RPMI8226 (cell line): ENCODE data around the gene NMRAL1.

Experiments used
- DNase-seq: peaks from one replicate; pipeline ENCODE4 v3.0.0-alpha.2; 2015

NMRAL1 gene

DNA sequence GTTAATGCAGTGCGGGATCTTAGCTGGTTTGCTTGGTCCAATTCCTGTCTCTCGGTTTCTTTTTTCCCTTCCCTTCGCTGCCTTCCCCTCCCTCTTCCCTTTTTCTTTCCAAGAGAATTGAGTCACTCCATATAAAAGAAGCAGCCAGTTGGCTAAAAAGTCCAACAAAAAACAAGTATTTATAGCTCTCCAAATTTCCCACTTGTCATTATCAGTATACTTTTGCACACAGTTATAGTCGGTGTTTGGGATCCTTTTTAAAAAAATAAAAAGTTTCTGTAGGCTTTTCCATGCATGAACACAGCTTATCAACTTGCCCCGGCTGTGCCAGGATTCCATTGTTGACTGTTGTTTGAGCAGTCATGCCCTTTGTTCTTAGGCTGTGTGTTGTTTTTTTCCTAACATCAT, 26.6 kb upstream of the NMRAL1 start:
- no peak for DNase-seq

DNA sequence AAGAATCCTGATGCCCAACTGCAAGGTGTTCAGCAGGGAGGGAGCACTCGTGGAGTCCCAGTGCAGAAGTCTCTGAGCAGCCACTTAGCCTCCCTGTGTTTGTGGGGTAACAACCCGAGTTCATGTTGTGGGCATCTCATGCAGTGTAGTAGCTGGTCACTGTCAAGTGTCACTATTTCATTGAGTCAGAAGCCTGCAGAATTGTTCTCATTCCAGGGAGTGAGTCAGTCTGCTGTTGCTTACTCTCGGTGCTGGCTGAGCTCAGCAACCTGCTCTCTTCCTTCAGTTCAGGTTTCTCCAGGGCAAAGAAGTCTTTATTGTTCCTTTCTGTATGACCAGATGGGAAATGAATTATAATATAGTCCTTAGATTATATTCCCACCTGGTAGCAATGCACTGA, 25.8 kb upstream of the NMRAL1 start:
- DNase-seq, result no peak

GRCh38 chr16:4499196-4499555, 24.8 kb upstream of the NMRAL1 start:
- no peak for DNase-seq

- DNase-seq, result no peak
Observed at GRCh38 chr16:4498546-4499195, 24.2 kb upstream of the NMRAL1 start.

GRCh38 chr16:4496305-4496704, 21.9 kb upstream of the NMRAL1 start:
- no peak for DNase-seq

- DNase-seq, result no peak
Observed at GRCh38 chr16:4495766-4496165, 21.3 kb upstream of the NMRAL1 start.

- no peak for DNase-seq
Observed at GRCh38 chr16:4494746-4495490, 20.5 kb upstream of the NMRAL1 start.

DNA sequence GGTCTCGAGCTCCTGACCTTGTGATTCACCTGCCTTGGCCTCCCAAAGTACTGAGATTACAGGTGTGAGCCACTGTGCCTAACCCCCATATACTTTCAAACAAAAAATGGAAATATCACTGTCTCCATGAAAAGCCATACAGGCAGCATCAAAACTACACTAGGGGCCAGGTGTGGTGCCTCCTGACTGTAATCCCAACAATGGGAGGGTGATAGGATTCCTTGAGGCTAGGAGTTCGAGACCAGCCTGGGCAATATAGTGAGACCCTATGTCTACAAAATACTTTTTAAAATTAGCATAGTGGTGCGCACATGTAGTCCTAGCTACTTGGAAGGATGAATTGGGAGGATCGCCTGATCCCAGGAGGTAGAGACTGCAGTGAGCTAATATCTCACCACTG, 17.5 kb upstream of the NMRAL1 start:
- DNase-seq, result no peak

DNA sequence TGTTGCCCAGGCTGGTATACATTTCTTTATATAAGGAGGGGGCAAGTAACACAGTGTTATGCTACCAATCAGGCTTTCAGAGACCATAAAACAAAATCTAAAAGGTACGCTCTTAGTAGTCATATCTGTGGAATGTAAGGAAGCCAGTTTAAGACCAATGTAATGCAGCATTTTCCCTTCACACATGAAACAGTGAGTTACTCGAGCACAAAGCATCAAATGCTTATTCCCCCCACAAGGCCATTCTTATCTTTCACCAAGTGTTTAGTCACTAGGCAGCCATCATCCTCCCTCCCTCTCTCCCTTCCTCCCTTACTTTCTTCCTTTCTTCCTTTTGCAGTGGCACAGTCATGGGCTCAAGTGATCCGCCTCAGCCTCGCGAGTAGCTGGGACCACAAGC, 14.6 kb upstream of the NMRAL1 start:
- DNase-seq, result no peak

GRCh38 chr16:4488499-4488967, 14.1 kb upstream of the NMRAL1 start:
- DNase-seq, result no peak

DNA sequence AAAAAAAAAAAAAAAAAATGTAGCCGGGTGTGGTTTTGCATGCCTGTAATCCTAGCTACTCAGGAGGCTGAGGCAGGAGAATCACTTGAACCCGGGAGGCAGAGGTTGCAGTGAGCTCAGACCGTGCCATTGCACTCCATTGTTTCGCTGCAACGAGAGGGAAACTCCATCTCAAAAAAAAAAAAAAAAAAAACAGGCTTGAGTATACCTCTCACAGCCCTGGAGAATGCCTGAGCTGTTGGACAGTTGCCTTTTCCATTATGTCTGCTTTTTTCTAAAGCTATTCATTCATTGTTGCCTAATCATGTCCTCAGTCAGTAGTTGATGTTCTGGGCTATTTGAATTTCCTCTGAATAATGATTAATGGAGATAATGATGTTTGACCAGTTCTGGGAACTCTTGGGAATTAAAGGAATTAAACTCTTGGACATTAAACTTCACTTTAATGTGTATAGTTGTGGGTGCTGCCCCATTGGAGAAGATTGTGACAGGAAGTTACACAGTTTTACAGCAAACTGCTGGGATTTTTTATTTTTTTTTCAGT, 13.6 kb upstream of the NMRAL1 start:
- no peak for DNase-seq

DNA sequence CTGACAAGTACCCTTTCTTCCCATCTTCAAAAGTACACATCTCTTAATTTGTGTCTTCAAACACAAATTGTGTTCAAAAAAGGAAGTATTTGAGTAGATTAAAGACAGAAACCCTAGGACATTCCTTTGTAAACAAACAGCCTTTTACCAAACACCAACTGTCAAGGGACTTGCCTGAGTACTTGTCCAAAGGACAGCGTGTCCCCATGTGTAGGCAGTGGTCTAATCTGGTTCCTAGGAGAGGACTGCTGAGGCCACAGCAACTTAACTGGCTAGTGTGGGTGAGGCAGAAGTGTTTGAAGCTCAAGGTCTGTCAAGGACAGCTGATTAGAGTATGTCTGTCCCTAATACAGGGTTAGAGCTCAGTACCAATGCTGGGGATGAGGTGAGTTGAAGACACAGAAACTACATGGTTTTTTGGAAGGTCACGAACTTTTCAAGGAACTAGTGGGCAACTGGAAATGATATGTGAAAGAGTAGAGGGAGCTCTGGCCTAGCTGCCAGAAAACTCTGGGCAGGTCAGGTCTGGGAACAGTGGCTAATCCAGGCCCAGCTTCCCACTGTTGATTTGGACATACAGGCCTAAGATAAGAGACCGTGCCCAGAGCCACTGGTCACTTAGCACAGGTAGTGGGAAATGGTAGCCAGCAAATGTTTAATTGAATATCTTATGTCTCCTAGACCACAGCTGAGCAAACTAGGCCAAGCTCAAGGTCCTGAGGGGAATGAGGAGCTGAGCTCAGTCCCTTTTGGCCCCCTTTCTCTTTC, 11.9 kb upstream of the NMRAL1 start:
- DNase-seq, result no peak

GRCh38 chr16:4481963-4482362, 7.5 kb upstream of the NMRAL1 start:
- no peak for DNase-seq

DNA sequence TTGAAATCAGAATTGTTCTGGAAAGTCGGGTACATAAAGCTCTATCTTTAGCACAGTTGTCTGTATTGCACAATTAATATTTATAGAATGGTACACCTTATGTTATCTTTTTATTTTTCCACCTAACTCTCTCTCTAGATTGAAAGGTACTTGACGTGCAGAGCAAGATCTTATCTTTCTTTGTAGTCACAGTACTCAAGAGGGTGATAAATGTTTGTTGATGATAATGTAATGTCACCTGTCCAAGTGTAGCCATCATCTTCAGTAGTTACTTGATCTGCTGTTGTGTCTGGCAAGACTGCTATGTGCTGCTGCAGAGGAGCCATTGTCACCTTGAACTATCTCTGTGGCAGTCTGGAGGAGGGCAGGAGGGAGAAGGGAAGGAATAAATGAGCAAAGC, 7.1 kb upstream of the NMRAL1 start:
- DNase-seq, result no peak

- peak; percentile 12 for DNase-seq
Observed at GRCh38 chr16:4477966-4478365, 3.5 kb upstream of the NMRAL1 start.

GRCh38 chr16:4475880-4476788, 1.7 kb upstream of the NMRAL1 start, which contains the start of gene HMOX2:
Gene HMOX2 (plus strand): TSS chr16:4476398. CDS start chr16:4505525, 29,127 bp downstream.
- DNase-seq, result peak; percentile 98

GRCh38 chr16:4472880-4473279, 1.5 kb downstream of the NMRAL1 start:
- DNase-seq, result peak; percentile 15

DNA sequence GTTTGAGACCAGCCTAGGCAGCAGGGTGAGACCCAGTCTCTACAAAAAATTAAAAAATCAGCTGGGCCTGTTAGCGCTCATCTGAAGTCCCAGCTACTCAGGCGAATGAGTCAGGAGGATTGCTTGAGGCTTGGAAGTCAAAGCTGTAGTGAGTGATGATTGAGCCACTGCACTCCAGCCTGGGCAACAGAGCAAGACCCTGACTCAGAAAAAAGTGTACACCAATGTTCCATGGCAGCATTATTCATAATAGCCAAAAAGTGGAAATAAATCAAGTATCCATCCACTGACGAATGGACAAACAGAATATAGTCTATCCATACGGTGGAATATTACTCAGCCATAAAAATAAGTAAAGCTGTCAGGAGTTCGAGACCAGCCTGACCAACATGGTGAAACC, 2.6 kb downstream of the NMRAL1 start:
- DNase-seq, result no peak

DNA sequence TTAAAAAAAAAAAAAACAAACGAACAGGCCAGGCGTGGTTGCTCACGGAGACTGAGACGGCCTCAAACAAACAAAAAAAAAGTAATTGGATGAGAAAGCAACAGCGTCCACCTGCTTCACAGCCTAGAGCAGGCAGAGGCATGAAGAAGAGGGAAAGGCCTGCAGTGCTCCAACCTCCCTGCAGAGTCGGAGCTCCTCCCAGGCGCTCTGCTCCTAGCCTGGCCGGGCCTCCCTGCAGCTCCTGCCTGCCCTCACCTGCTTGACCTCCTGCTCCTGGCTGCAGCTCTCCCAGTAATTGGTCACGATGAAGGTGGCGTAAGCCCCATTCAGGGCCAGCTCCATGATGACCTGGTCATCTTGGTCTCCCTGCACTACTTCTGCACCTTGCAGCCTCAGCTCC, 5.5 kb downstream of the NMRAL1 start:
- no peak for DNase-seq

DNA sequence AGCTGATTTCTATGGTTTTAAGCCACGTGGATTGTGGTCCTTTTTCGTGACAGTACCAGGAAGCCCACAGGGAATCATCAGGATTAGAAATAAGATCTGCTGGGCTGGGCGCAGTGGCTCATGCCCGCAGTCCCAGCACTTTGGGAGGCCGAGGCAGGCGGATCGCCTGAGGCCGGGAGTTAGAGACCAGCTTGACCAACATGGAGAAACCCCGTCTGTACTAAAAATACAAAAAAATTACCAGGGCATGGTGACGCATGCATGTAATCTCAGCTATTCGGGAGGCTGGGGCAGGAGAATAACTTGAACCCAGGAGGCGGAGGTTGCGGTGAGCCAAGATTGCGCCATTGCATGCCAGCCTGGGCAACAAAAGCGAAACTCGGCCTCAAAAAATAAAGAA, 6.5 kb downstream of the NMRAL1 start:
- no peak for DNase-seq

- DNase-seq, result no peak
Observed at GRCh38 chr16:4465977-4466779, 8.2 kb downstream of the NMRAL1 start.
